GM12878 (cell line): ENCODE data around the gene S100B.

ENCODE experiments used
- BCL11A ChIP-seq: IDR thresholded peaks from 2 replicates; pipeline ENCODE4 v1.6.1; 2011; ENCODE audit warnings: low read depth, low read length
- BHLHE40 ChIP-seq, 2 experiments: fragments of 450-650 bp in 1 of 2; IDR thresholded peaks; 2 replicates each; pipeline ENCODE4 v1.6.1; 2011 to 2017; ENCODE audit warnings: low read depth in 2 of 2, borderline replicate concordance in 1 of 2, improper control_type of control experiment in 1 of 2, low read length in 1 of 2, mild to moderate bottlenecking in 1 of 2
- NRF1 ChIP-seq: conservative IDR thresholded peaks from 2 replicates; pipeline ENCODE4 v1.6.1; 2011; ENCODE audit warnings: mild to moderate bottlenecking, low read depth, low read length, improper control_type of control experiment
- POLR2A ChIP-seq: IDR thresholded peaks from 2 replicates; pipeline ENCODE4 v1.6.1; 2011; ENCODE audit warnings: low read depth, mild to moderate bottlenecking, low read length
- RUNX3 ChIP-seq: IDR thresholded peaks from 2 replicates; pipeline ENCODE4 v1.6.1; 2012; ENCODE audit warnings: low read length, inconsistent platforms
- ZNF384 ChIP-seq: IDR thresholded peaks from 2 replicates; pipeline ENCODE4 v1.6.1; 2012; ENCODE audit warnings: low read depth, mild to moderate bottlenecking, low read length, improper control_type of control experiment, borderline replicate concordance
- TF ChIP-seq, protein P1 (sequence below): IDR thresholded peaks from 2 replicates; pipeline ENCODE4 v1.6.1; 2012; ENCODE audit warnings: low read depth, low read length, improper control_type of control experiment
- TF ChIP-seq, protein P2 (sequence below): fragments of 450-650 bp; IDR thresholded peaks from 2 replicates; pipeline ENCODE4 v1.6.1; 2017; ENCODE audit warnings: antibody characterized with exemption, mild to moderate bottlenecking, moderate library complexity

DNA sequence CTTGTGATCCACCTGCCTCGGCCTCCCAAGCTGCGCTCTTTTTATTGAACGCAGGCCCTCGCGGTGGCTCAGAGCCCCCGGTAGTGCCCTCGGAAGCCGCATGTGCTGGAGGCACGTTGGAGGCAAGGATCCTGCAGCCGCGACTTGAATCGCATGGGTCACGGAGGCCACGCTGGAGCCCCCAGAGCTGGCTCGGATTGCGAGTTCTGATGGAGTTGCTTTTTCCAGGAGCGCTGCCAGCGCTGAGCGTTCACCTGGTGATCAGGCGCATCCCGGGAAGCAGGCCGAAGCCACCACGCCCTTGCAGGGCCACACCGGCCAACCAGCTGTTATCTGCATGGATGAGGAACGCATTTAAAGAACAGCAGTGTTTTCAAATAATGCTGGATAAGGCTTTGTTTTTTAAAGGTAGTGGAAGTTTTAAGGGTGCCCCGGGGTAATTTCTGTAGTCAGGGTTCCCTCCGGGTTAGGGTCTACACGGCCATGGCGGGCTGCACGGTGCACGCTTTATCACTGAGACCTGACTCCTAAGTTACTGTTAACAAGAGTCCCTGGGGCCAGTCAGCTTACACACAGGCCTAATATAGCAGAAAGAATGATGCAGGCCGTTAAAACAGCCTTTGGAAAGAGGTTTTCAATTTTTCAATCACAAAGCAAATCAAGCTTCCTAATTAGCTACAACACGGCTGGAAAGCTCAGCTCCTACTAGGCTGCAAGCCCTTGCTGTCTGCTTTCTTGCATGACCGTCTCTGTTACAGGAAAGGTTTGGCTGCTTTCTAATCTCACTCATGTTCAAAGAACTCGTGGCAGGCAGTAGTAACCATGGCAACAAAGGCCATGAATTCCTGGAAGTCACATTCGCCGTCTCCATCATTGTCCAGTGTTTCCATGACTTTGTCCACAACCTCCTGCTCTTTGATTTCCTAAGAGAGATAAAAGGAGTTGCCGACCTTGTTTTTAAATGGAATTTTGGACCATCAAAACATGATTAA is 6.0 kb downstream of the S100B start:
- TF ChIP-seq POLR2A (no peak), NRF1 (no peak), ZNF384 (no peak), BHLHE40 (IDR thresholded peaks at IDR 0.05; ENCODE audit: borderline replicate concordance in 1 of 2, low read depth in 2 of 2, low read length in 1 of 2) (no peak), RUNX3 (no peak), BCL11A (no peak)
- TF ChIP-seq, protein P1, sequence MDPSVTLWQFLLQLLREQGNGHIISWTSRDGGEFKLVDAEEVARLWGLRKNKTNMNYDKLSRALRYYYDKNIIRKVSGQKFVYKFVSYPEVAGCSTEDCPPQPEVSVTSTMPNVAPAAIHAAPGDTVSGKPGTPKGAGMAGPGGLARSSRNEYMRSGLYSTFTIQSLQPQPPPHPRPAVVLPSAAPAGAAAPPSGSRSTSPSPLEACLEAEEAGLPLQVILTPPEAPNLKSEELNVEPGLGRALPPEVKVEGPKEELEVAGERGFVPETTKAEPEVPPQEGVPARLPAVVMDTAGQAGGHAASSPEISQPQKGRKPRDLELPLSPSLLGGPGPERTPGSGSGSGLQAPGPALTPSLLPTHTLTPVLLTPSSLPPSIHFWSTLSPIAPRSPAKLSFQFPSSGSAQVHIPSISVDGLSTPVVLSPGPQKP = no peak
- TF ChIP-seq, protein P2, sequence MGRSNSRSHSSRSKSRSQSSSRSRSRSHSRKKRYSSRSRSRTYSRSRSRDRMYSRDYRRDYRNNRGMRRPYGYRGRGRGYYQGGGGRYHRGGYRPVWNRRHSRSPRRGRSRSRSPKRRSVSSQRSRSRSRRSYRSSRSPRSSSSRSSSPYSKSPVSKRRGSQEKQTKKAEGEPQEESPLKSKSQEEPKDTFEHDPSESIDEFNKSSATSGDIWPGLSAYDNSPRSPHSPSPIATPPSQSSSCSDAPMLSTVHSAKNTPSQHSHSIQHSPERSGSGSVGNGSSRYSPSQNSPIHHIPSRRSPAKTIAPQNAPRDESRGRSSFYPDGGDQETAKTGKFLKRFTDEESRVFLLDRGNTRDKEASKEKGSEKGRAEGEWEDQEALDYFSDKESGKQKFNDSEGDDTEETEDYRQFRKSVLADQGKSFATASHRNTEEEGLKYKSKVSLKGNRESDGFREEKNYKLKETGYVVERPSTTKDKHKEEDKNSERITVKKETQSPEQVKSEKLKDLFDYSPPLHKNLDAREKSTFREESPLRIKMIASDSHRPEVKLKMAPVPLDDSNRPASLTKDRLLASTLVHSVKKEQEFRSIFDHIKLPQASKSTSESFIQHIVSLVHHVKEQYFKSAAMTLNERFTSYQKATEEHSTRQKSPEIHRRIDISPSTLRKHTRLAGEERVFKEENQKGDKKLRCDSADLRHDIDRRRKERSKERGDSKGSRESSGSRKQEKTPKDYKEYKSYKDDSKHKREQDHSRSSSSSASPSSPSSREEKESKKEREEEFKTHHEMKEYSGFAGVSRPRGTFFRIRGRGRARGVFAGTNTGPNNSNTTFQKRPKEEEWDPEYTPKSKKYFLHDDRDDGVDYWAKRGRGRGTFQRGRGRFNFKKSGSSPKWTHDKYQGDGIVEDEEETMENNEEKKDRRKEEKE = no peak
